RPMI7951 (cell line): ENCODE results near the gene APOL5. TPM values are rescaled to one million over a fixed set of nuclear protein-coding genes. Genes with fewer than 3 reads are reported as not detected.
"Not testable (repeated sequence)": the region's sequence is repeated elsewhere in the genome, so short reads cannot be mapped to it uniquely, and the experiment has no call there.

Source experiments
- DNase-seq: peaks from one replicate; pipeline ENCODE4 v3.0.0-alpha.2; 2012; ENCODE audit warnings: low read depth
- total RNA-seq: library from RNA; depleted of rRNA; stranded (reverse); fragments of >200 nt; shearing (Covaris generic); gene quantifications from 2 replicates; pipeline ENCODE4 v1.2.3, GENCODE V29; 2014

Gene APOL5
- total RNA-seq, 1 experiment from 2014 or later, result not detected

DNA sequence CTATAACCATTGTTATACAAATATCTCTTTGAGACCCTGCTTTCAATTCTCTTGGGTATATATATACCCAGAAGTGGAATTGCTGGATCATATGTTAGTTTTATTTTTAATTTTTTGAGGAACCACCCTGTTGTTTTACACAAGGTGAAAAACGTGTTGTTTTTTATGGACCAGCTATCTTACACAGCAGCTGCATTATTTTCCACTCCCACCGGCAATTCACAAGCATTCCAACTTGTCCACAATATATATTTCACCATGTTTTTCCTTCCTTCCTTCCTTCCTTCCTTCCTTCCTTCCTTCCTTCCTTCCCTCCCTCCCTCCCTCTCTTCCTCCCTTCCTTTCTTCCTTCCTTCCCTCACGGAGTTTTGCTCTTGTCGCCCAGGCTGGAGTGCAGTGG is 6.3 kb upstream of the APOL5 start:
- no peak for DNase-seq

DNA sequence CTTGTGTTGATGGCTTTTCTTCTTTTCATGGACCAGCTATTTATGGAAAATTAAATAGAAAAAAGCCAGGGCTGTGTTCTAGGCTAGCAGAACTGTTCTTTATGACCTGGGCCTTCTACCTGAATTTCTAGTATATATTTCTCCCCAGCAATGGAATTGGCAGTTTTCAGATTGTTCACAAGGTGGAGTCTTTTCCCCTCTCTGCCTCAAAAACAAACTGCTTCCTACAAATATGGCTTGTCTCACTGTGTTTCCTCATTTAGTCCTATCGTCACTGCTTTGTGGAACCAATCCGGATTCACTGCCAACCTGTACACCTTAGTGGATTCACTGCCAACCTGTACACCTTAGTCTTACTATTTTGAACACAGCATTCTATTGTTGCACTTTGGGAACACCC is 5.0 kb upstream of the APOL5 start:
- no peak for DNase-seq

DNA sequence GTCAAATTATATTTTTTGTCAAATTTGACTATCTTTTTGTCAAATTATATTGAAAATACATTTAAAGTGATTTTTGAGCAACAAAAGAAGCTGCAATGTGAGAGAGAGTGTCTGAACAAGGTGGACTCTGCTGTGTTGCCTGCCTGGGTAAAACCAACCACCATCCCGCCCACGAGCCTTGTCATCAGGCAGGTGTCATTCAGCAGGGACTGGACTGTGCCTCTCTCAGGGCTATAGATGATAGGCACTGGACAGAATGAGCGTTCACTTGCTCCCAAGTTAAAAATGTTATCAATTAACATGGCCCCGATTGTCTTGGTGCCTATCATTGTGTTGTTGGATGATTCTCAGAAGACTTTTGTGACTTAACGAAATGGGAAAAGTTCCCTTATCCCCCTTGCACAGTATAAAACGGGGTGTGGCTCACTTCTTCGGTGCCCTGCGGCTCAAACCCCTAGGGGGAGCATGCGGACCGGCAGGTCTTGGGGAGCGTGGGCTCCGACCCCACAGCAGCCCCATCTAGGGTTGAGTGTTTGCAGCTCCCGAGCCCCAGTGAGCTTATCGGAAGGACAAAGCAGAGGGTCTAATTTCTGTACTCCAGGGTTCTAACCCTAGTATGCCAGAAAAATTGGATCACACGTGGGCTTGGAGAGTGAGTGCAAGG is 1.7 kb downstream of the APOL5 start:
- no peak for DNase-seq

DNA sequence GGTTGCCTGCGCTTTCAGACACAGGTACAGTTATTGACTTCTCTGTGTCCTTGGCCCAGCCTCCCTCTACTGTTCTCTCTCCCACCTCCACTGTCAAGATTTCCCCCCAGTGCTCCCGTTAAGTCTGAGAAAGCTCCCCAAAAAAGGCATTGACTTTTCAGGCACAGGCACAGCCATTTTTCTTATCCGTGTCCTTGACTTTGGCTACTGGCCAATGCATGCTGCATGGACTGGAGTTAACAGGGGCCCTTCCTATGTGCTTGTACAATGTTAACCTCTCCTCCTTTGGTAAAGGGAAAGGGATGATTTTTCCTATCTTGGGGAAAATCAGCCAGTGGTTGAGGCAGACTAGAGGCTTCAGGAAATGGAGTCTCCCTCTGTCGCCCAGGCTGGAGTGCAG is 4.3 kb downstream of the APOL5 start:
- no peak for DNase-seq

DNA sequence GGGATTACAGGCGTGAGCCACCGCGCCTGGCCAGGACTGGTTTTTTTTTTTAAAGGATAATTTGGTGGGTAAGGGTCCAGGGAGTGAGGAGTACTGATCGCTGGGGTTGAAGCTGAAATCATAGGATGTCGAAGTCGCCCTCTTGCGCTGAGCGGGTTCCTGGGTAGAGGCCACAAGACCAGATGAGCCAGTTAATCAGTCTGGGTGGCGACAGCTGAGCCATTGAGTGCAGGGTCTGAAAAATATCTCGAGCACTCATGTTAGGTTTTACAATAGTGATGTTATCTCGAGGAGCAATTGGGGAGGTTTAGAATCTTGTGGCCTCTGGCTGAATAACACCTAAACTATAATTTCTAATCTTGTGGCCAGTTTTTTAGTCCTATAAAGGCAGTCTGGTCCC is 7.8 kb downstream of the APOL5 start:
- no peak for DNase-seq

DNA sequence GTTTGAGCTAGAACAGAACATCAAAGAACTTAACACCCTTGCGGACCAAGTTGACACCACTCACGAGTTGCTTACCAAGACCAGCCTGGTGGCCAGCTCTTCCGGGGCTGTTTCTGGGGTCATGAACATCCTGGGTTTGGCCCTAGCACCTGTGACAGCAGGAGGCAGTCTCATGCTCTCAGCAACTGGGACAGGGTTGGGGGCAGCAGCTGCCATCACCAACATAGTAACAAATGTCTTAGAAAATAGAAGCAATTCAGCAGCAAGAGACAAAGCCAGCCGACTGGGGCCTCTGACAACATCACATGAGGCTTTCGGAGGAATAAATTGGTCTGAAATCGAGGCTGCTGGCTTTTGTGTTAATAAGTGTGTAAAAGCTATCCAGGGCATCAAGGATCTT is 8.7 kb downstream of the APOL5 start:
- DNase-seq, result no peak

DNA sequence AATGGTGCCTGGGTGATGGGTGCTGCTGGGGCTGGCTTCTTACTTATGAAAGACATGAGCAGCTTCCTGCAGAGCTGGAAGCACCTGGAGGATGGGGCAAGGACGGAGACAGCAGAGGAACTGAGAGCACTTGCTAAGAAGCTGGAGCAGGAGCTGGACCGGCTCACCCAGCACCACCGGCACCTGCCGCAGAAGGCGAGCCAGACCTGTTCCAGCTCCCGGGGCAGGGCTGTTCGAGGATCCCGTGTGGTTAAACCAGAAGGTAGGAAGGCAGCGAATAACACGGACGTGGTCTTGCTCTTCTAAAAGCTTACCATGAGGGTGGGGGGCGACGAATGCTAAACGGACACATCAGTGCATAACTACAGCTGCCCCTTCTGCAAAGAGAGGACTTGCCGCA is 9.3 kb downstream of the APOL5 start:
- DNase-seq, result no peak

DNA sequence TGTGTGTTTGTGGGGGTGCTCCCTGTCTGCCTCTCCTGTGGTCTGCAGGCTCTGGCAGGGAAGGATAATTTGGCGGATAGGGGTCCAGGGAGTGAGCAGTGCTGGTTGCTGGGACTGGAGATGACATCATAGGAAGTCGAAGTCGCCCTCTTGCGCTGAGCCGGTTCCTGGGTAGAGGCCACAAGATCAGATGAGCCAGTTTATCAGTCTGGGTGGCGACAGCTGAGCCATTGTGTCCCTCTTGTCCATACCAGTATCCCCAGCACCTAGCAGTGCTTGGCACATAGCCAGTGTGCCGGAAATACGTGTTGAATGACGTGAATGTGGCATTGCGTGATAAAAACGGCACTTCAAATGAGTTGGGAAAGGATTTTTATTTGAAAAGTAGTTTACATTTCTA is 9.8 kb downstream of the APOL5 start:
- peak; percentile 32 for DNase-seq

DNA sequence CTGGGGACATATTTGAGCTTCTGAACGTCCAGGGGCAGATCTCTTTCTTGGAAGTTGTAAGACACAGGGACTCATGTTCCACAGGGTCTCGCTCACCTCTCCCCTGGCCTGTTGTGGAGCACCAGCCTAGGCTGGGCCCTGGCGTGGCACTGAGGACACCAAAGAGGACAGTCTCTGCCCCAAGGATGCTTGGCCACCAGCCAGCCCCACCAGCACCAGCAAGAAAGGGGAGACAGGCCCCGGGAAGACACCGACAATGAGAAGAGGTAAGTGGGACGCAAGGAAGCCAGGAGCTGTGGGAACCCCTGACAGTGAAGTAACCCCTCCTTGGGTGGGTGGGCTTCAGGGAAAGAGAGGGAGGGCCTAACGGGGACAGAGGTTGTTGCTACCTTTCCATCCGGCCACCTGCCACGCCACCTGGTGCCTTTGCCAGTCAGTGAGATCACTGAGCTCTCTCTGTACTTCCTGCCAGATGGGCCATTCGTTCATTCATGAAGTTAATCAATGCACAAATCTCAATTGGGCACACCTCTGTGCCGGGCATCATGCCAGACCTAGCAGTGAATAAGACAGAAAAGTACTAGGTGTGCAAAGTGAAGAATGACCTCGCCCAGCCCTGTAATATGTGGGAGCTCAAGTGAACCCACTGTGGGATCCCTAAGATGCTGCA is 11.1 kb downstream of the APOL5 start:
- no peak for DNase-seq

DNA sequence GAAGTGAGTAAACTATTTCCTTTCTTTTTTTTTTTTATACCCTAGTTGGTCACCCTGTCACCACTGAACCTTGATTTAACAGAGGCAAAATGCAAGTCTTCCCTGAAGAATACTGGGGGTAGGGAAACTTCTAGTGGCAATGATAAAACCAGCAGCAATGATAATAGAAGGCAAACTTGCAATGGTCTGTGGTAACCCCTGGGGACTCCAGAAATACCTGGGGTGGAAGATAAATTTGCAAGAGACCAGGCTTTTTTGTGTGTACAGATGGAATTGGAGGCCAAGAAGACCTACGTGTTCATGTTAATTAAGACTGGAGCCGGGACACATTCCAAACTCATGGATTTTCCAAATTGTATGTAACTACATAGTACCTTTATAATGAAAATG is 11.6 kb downstream of the APOL5 start:
- DNase-seq, result no peak

DNA sequence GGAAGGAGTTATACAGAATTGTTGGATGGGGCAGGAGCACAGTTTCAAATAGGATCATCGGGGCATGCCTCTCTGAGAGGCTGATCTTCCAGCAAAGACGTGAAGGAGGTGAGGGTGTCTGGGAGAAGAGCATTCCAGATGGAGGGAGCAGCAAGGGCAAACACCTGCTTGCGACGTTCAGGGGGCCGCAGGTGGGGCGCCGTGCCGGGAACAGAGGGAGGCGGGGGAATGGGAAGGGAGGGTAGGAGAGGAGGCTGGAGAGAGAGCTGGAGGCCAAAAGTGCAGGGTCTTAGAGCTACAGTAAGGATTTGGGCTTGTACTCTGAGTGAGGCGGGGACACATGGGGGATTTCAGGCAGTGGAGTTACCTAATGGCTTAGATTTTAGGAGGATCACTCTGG is 13.6 kb downstream of the APOL5 start:
- no peak for DNase-seq

DNA sequence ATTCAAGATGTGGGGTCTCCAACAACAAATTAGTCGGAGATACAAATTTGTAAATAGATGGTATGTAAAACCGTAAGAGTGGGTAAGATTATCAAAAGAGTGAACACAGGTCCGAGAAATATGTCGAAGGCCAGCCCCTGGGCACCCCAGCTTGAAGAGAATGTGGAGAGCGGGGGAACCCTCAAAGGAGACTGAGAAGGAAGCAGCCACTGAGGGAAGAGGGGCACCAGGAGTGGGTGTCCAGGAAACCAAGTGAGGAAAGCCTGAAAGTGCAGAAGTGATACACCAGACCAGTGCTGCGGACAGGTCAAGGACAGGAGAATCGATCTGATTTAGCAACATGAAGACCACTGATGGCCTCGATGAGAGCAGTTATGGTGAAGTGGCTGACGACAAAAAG is 14.4 kb downstream of the APOL5 start:
- DNase-seq, result no peak

DNA sequence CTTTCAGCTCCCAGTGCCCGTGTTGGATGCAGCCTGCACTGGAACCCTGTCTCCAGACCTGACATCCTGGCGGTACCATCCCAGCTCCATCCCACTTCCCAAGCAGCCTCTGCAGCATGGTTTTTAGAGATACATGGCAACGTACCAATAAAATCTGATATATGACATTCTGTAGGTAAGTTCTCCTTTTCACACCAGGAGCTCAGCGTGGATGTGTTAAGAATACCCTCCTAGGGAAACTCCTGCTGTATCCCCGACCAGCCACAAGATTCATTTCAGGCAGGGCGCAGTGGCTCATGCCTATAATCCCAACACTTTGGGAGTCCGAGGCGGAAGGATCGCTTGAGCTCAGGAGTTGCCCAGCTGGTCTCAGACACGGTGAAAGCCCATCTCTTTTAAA is 15.4 kb downstream of the APOL5 start:
- DNase-seq, result no peak

DNA sequence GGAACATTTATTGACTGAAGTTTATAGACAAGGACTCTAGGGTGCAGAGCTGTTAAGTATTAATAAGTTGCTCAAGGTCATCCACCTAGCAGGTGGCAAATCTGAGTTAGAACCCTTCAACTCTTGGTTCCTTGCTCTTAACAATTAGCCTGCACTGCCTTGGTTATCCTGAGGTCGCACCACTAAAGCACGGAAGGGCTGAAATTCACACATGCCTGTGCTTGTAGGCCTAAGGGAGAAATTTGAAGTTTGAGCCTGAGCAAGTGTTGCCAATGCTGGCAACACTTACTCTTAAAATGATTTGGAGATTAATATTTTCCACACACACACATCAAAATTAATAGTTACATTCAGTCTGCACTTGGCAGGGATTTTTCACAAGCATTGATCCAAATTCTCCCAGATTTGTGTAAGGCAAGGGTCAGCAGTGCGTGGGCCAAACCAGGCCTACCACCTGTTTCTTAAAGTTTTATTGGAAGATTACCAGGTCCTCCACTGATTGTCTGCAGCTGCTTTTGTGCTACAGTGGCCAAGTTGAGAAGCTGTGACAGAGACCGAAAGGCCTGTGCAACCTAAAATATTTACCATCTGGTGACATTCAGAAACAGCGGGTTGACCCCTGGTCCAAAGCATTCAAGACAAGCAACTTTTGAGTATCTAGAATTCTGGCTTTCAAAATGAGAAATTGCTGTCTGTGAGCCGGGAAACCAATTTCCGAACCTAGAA is 16.3 kb downstream of the APOL5 start:
- DNase-seq, result no peak

DNA sequence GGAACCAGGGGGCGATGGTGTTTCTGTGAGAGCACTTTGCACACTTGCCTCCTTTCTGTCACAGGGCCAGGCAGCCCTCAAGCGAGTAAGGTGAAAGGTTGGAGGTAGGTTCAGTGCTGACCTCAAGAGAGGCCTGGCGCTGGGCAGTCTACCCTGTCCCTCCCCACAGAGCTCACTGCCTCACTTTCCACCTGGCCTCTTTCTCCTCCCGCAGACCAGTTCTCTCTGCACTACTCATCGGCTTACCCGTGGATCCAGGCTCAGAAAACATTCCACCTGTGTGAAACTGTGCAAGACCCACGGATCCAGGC is 16.8 kb downstream of the APOL5 start:
- no peak for DNase-seq

DNA sequence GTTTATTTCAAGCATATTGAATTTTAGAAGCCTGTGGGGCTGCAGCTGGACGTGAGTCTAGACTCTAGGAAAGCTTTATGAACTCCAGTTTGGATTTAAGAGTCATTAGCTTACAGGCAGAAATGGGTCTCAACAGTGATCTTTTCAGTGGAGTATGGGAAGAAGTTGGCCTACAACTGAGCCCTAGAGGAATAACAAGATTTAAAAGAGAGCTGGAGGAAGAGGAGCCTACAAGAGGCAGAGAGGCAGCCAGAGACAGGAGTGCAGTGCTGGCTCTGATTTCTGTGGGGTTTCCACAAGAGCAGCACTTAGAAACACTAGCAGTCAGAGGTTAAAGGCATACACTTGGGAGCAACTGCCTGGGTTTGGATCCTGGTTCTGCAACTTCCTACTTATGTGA is 17.9 kb downstream of the APOL5 start:
- DNase-seq, result no peak

DNA sequence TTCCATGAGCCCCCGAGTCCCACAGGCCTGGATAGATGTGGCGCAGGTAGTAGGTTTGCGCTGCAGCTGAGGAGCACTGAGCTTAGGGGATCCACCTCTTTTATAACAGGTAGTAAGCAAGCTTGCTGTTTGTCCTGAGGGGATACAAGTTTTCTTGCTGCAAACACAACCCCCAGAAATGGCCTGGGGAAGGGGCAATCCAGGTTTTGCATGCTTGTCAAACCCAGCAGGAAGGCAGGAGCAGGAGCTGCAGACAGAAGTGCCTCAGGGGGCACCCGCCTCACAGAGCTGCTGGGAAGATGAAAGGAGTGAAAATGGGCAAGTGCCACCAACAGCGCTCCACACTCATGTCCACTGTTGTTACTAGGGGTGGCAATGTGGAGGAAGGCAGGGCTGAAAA is 18.5 kb downstream of the APOL5 start:
- DNase-seq, result no peak

DNA sequence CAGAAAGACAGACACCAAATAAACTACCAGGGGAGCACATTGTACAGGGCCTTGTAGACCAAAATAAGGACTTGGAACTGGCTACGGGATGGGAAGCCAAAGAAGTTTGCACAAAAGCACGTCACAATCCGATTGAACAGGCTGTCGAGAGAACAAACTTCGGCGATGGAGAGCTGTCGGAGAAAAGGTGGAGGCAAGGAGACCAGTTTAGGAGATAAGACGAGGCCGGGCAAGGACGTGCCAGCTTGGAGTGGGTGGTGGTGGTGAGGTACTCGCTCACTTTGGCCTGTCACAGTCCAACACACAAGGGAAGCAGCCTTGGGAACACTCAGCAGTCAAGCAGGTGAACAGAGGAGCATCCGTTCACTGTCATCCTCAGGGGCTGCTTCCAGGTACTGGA is 19.0 kb downstream of the APOL5 start:
- no peak for DNase-seq

DNA sequence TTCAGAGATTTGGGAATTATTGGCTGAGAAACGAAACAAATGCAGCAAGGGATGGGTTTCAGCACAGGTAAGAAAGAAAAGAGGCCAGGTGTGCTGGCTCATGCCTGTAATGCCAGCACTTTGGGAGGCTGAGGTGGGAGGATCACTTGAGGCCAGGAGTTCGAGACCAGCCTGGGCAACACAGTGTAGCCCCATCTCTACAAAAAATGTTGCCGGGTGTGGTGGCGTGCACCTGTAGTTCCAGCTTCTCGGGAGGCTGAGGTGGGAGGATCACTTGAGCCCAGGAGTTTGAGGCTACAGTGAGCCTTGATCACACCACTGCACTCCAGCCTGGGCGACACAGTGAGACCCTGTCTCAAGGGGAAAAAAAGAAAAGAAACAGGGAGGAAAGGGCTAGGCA is 20.2 kb downstream of the APOL5 start:
- not testable (repeated sequence) for DNase-seq

DNA sequence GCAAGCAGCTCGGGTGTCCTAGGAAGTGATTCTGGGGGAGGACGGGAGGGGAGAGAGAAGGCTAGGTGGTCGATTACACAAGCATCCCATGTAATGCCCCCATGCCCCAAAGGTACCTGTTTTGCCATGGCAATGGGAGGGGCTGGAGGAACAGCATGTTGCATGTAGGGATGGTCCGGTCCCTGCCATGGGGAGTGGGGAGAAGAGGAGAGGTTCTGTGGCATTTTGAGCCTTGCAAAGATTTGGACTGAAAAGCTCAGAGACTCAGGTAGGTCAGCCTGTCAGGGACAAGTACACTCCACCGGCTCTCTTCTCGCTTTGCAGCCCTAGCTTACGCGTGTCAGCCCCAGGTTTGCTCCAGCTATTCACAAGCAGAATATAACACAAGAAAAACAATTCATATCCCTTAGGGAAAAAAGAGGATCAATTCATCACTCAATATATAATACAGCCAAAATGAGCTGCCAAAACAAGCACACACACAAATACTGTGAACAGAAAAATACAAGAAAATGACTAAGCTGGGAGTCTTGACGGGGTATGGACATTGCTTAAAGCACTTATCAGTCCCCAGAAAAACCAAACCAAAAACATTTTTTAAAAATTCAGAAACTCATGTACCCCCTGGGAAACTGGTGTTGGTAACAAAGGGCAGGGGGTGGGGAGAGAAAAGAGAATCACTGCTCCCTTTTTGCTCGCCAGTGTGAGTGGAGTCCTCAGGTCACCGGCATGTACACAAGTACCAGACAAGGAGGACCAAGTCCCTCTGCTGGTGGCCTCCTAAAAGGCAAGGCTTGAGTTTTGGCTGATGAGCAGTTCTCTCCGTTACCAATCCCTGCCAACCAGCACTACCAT is 21.6 kb downstream of the APOL5 start:
- no peak for DNase-seq

DNA sequence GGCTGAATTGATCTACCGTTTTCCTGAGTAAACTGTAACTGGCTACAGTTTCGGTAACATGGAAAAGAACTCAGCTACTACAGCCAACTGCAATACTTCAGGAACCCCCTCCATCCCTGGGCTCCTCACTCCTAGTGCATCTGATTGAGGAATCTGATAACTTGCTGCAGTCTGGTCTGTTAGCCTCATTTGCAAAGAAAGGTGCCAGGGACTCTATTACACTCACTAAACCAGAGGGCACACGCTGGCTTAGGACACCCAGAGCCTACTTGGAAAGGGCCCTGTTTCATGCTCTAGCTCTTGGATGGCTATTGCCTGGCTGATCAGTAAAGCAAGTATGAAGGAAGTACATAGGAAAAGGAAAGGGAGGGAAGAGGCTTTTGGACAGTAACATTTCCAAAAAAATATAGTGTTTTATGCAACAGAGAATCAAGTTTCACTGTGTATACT is 22.3 kb downstream of the APOL5 start:
- no peak for DNase-seq

DNA sequence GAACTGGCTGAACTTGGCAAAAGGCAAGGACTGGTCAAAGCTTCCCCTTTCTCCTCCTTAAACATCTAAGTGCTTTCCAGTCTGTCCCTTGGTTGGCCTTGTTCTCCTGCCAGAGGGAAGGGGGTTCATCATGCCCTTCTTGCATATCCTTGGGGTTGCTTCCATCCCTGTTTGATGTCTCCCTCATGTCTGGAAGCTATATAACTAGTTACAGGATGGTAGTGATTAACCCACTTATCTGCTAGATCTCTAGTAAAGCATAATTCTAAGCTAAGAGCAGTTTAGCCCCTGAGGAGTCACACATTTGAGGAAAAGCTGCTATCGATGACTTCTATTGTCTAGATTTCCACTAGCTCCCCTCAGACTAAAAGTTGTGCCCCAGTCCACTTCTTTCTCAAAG is 22.9 kb downstream of the APOL5 start:
- no peak for DNase-seq
